NCI-H146 (cell line): Measurements from ENCODE around the gene POC1A.
A peak's percentile ranks its signal among the peaks of the same experiment; 100 is the strongest.
"Not testable (repeated sequence)": the region's sequence is repeated elsewhere in the genome, so short reads cannot be mapped to it uniquely, and the experiment has no call there.

Source experiments
- DNase-seq: peaks from one replicate; lab custom pipeline; 2025; lab: John Stamatoyannopoulos, UW

The POC1A gene

GRCh38 chr3:52183786-52184445, 29.7 kb upstream of the POC1A start:
- DNase-seq = peak; percentile 78

DNA sequence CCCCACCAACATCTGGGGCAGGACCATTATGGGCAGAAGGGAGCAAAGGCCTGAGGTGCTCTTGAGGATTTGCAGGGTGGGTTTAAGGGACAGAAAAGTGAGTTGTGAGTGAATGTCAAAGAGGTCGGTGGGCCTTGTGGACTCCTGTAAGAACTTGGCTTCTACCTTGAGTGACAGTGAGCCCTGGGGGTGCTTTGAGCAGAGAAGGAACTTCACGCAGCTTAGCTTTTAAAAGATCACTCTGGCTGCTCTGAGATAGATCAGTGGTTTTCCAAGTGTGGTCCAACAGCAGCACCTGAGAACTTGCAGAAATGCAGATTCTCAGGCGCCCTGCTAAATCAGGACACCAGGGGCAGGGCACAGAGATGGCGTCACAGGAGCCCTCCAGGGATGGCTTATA, 28.5 kb upstream of the POC1A start:
- no peak for DNase-seq

DNA sequence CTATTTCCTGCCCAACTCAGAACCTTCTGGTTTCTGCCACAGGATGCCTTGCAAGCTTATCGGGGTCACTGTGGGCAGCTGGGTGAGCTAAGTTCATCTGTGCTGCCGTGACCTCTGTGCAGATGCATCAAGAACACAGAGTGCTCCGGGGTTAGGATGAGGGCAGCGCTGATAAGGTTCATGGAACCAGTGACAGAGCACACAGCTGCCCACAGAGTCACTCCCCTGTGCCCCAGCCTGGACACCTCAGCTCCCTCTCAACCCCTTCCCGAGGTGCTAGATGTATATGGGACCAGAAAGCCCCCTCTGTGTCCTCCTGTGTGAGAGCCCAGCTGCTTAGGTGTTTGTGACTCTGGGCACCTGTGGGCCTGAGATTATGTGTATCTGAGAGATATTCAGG, 28.0 kb upstream of the POC1A start:
- no peak for DNase-seq

DNA sequence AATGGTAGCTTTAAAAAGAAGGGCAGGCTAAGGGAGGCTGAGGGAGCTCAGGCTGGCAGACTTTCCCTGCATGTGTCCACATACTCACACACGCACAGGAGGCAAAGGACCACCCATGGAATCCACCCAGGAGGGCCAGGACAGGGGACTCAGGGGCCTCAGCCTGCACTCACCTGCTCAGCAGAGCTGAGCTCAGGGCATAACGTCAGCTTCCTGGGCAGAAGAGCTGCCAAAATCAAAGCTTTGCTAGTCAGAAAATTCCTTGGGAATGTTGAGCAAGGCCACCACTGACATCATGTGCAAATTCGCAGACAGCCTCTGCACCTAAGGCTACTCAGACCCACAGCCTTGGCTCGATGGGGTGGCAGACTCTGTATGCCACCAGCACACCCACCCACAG, 27.3 kb upstream of the POC1A start:
- DNase-seq = no peak

DNA sequence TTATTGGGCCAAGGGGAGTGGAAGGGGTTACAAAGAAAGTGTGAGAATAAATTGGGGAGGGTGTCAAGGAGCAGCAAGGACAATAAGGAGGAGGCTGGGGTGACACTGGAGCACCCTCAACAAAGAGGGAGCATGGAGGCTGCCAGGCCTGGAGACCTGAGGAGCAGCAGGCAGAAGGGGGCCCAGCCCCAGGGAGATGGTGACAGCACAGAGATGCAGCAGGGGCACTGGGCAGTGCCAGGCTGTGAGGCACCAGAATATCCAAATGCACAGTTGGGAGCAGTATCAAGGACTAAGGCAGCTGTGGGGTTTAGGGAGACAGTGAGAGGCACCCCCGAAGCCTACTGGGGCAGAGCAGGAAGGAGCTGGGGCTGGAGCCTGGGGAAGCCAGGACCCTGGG, 24.3 kb upstream of the POC1A start:
- no peak for DNase-seq

GRCh38 chr3:52178126-52178525, 23.9 kb upstream of the POC1A start:
- not testable (repeated sequence) for DNase-seq

DNA sequence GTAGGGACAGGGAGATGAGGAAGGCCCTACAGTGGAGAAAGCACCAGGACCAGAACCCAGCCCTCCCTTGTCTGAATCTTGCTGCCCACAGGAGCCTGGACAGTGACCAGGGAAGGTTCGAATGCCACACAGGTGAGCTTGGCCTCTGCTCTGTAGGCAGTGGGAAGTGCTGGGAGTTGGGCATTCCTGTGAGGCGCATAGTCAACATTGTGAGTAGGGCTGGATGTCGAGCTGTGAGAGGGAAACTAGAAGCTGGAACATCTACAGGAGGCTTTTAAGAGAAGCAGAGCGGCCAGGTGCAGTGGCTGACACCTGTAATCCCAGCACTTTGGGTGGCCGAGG, 23.4 kb upstream of the POC1A start:
- no peak for DNase-seq

DNA sequence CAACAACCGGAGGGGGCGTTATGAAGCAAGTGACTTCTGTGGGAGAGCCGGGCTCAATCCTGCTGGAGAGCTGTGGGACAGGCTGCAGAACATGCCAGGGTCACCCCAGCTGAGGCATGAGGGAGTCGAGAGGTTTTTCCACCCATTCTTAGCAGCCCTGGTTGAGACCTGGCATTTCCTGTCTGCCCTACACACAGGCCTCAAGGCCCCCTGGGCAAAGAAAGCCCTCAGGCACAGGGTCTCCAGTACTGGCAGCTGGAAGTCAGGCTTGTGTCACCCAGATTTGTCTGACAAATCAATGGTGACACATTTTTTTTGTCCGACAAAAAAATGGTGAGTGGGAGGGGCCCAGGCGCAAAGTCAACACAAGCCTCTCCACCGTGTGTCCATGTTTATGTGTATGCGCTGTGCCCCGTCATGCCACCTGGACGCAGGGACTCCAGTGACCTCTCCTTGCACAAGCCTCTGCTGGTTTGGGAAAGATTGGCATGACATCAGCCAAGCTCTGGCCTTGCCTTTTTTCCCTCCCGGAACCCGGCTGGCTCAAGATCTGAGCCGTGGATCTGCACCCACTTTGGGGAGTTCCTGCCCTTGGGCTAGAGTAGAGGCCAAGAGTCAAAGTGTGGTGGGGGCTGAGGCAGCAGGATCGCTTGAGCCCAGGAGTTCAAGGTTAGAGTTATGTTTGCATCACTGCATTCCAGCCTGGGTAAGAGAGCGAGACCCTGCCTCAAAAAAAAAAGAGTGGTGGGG, 22.9 kb upstream of the POC1A start:
- peak; percentile 54 for DNase-seq

GRCh38 chr3:52176180-52176752, 22.0 kb upstream of the POC1A start:
- DNase-seq = no peak

DNA sequence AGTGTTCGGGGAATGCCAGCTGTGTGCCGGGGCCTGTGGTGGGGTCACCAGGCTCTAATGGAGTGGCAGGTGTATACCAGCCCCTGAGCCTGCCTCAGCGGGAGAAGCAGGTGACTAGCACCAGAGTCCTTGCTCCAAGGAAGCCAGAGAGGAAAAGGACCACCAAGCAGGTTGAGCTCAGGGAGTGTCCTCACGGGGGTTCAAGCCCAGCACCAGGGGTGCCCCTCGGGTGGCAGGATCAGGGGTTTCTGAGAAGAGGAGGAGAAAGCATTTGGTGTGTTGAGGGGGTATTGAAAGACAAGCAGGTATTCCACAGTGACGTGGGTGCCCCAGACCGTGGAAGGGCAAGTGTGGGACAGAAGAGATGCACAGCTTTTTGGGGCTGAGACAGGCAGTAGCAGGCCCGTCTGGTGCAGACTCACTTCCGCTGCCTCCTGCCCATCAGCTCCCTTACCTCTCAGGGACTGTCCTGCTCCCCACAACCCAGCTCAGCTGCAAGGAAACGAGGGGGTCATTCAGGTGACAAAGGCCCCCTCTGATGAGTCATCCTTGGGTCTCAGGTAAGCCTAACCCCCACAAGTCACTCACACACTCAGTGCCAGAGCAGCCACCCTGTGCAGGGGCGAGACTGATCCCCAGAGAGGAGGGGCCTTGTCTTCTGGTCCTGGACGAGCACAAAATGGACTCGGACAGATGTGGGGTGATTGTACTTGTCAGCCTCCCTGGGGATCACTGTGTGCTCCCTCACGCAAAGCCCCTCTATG, 21.4 kb upstream of the POC1A start:
- no peak for DNase-seq

DNA sequence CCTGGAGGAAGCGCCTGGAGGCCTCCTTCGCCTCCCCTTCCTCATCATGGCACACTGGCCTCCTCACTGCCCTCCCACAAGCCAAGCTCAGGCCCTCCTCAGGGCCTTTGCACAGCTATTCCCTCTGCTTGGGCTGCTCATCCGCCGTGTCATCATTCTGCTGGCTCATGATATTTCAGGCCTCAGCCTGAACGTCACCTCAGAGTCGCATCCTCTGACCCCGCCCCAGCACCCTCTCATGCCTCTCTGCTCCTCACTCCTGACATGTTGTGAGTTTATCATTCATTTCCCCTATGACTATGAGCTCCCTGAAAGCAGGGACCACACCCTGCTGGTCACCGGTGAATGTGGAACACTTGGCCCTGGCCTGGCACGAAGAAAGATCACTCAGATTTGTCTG, 20.7 kb upstream of the POC1A start:
- no peak for DNase-seq

GRCh38 chr3:52173101-52173500, 18.9 kb upstream of the POC1A start:
- DNase-seq = no peak

DNA sequence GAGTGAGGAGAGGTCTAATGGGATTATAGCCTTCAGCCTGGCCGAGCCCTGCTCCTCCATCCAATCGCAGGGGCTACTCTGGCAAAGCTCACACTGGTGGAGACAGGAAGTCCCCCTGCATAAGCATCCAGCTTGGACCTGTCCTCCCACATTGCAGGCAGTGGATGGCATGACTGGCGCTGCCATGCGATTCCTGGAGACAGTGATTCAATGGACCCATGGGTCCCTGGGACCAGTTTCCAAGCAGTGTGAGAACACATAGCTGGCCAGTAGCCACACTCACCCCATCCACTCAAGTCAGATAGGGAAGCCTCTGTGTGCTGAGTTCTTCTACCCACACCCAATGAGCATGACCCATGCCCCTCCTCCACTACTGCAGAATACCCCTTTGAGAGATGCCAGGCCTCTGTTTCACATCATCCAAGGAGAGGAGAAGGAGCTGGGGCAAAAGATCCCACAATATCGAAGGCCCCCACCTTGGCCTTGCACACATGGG, 18.1 kb upstream of the POC1A start:
- DNase-seq = no peak

- DNase-seq = no peak
Measured at GRCh38 chr3:52171514-52172261, 17.5 kb upstream of the POC1A start.

DNA sequence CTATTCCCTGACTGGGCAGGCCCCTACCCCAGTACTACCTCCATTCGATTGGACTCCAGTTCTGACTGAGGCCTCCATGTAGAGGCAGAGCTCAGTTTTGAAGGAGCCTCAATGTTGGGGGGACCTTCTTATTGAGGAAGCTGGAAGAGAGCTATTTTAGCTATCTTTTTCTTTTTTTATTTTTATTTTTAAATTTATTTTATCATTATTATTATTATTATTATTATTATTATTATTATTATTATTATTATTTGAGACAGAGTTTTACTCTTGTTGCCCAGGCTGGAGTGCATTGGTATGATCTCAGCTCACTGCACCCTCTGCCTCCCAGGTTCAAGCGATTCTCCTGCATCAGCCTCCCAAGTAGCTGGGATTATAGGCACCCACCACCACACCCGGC, 16.0 kb upstream of the POC1A start:
- DNase-seq = not testable (repeated sequence)

DNA sequence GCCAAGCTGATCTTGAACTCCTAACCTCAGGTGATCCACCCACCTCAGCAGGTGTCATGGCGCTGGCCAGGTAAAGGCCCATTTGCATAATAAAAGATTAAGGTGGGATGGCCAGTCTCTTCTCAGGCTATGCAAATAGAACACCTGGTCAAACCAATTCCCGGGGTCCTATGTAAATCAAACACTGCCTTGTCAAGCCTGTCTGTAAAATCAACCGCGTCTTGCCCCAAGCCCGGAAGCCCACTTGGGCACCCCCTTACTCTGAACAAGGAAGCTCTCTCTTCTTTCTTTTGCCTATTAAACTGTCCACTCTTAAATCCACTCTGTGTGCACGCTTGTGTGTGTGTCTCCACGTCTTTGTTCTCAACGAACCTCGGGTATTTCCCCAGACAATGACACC, 13.0 kb upstream of the POC1A start:
- DNase-seq = peak; percentile 25

- no peak for DNase-seq
Measured at GRCh38 chr3:52162250-52162872, 8.1 kb upstream of the POC1A start.

- DNase-seq = no peak
Measured at GRCh38 chr3:52159503-52159902, 5.3 kb upstream of the POC1A start.

DNA sequence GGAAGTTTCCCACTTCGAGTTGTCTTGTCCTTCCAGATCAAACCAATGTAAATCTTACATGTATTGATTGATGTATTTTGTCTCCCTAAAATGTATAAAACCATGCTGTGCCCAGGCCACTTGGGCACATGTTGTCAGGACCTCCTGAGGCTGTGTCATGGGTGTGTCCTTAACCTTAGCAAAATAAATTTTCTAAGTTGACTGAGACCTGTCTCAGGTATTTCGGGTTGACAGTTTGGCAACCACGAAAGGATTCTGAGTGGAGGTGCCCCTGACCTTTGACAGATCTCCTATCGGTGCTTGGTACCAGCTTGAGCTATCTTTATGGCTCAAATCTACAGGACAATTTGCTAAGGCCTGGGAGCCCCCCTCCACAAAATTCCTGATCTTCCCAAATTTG, 1.7 kb upstream of the POC1A start:
- DNase-seq = no peak

GRCh38 chr3:52153389-52154096, 680 bp downstream of the POC1A start:
- DNase-seq = peak; percentile 85

- not testable (repeated sequence) for DNase-seq
Measured at GRCh38 chr3:52151991-52152390, 2.2 kb downstream of the POC1A start.
